ENCODE results near the gene SIGMAR1.

SIGMAR1 gene

DNA sequence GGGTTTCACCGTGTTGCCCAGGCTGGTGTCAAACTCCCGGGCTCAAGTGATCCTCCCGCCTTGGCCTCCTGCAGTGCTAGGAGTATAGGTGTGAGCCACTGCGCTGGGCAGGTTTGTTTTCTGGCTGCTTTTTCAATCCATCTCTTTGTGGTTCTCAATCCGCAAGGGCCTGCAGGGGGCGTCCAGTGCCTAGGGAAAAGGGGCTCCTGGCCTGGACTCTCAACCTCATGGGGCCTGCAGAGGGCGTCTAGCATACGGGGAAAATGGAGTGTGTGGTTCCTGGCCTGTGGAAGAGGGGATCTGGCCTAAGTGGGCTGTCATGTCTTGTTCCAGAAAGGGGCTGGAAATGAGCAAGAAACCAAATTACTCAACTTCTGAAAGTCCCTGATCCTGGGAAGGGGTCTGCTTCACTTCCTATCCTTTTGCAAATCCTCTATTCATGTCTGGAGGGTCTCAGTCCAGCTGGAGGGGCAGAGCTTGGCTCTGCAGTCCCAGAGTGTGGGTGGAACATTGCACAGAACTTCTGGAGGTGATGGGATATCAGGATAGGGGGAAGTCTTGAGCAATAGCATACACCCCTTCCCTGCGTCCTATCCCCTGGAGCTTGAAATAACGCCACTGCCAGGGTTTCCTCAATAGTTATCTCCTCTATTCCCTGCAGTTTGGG is 37.6 kb upstream of the SIGMAR1 start:
- TF ChIP-seq, protein P1, sequence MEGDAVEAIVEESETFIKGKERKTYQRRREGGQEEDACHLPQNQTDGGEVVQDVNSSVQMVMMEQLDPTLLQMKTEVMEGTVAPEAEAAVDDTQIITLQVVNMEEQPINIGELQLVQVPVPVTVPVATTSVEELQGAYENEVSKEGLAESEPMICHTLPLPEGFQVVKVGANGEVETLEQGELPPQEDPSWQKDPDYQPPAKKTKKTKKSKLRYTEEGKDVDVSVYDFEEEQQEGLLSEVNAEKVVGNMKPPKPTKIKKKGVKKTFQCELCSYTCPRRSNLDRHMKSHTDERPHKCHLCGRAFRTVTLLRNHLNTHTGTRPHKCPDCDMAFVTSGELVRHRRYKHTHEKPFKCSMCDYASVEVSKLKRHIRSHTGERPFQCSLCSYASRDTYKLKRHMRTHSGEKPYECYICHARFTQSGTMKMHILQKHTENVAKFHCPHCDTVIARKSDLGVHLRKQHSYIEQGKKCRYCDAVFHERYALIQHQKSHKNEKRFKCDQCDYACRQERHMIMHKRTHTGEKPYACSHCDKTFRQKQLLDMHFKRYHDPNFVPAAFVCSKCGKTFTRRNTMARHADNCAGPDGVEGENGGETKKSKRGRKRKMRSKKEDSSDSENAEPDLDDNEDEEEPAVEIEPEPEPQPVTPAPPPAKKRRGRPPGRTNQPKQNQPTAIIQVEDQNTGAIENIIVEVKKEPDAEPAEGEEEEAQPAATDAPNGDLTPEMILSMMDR (conservative IDR thresholded peaks at IDR 0.05; ENCODE audit: low read depth, low read length) = peak; percentile 94
- no peak overlapping the region for H3K4me3 ChIP-seq (ENCODE audit: low read depth, low read length)
- peak; percentile 83 for DNase-seq (ENCODE audit: low read depth)

DNA sequence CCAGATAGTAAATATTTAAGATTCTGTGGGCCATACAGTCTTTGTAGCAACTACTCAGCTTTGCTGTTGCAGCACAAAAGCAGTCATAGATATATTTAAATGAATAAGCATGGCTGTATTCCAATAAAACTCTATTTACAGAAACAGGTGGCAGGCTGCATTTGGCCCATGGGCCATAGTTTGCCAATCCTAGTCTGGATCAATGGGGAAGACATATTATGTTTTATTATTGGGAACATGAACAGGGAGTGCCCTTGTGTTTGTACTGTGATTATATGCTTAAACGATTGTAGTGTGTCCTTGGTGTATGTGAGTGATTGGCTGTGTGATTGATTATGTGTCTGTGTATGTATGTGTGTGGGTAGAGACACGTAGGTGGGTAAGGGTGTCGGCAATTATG is 36.9 kb upstream of the SIGMAR1 start:
- TF ChIP-seq, protein P1 (conservative IDR thresholded peaks at IDR 0.05; ENCODE audit: low read depth, low read length) = no peak
- DNase-seq (ENCODE audit: low read depth) = no peak
- no peak overlapping the region for H3K4me3 ChIP-seq (ENCODE audit: low read depth, low read length)

DNA sequence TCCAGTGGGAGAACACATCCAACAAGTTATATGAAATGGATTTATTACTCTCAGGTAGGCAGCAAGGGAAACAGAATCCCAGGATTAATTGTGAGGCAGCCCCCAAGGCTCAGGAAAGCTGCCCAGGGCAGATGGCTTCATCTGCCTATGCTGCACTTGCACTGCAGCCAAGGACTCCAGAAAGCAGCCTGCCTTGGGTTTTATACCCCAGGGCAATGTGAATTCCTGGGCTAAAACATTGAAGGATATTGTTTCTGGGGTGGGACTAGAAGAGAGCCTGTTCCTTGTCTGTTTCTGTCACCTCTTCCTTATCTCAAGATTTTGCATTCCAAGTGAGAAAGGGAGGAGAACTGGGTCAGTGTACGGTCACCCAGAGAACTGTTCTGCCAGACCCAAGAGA is 33.7 kb upstream of the SIGMAR1 start:
- H3K4me3 ChIP-seq (ENCODE audit: low read depth, low read length) = no peak overlapping the region
- TF ChIP-seq, protein P1 (conservative IDR thresholded peaks at IDR 0.05; ENCODE audit: low read depth, low read length) = no peak
- DNase-seq (ENCODE audit: low read depth) = no peak

DNA sequence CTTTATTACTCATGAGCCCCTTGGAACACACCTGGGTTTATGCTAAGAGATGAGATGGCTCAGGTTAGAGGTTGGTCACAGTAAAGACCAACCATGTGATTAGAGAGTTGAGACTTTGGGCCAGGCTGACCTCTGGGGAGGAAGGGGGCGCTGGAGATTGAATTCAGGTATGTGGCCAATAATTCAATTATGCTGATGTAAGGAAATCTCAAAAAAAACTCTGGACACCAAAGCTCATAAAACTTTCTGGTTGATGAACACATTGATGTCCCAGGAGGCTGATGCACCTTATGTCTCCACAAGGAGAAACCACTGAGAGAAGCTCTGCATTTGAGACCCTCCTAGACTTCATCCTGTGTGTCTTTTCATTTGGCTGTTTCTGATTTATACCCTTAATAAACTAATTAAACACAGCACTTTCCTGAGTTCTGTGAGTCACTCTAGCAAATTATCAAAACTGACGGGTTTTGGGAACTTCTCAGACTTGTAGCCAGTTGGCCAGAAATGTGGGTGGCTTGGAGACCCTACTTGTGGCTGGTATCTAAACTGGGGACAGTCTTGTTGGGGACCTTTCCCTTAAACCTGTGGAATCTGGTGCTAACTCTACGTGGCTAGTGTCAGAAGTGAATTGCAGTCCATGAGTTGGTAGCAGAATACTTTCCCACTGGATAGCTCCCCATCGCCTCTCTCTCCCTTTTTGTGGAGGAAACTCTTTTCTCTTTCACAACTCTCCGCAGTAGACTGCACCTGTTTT is 32.4 kb upstream of the SIGMAR1 start:
- no peak overlapping the region for H3K4me3 ChIP-seq (ENCODE audit: low read depth, low read length)
- no peak for DNase-seq (ENCODE audit: low read depth)
- TF ChIP-seq, protein P1 (conservative IDR thresholded peaks at IDR 0.05; ENCODE audit: low read depth, low read length) = no peak

DNA sequence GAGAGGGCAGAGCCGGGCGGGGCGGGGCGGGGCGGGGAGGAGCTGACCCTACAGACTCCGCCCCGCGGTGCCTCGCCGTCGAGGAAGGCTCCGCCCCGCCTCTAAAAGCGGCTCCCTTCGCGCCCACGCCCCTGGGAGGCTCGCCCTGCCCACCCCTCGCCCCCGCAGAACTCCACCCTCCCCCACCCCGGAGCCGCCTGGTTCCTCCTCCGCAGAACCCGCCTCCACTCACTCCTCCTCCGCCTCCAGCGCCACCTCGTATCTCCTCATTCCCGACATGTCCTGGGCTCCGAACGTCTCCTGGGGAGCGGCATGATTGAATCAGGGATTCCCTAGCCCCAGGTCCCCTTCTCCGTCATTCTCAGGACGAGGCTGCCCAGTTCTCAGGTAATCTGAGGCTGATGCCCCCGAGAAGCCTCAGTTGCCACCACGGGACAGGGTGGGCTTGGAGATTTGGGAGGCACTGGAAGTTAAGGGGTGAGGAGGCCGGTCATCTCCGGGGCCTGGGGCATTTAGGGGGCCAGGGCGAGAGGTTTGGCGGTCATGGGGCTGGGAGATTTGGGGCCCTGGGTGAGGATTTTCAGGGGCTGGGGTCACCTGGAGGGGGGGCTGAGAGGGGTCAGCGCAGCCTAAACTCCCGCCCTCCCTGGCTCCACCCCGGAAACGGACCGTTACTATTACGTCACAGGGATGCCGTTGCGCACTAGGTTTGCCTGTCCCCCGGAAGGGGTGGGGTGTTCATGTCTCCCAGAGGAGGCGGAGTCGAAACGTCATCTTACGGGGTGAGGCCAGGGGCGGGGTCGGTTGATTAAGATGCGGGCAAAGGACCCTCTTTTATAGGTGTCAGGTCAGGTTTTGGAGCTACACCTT is 28.0 kb upstream of the SIGMAR1 start:
- TF ChIP-seq, protein P1 (conservative IDR thresholded peaks at IDR 0.05; ENCODE audit: low read depth, low read length) = no peak
- H3K4me3 ChIP-seq (ENCODE audit: low read depth, low read length) = peak overlapping the region; percentile 72
- DNase-seq (ENCODE audit: low read depth) = peak; percentile 97

DNA sequence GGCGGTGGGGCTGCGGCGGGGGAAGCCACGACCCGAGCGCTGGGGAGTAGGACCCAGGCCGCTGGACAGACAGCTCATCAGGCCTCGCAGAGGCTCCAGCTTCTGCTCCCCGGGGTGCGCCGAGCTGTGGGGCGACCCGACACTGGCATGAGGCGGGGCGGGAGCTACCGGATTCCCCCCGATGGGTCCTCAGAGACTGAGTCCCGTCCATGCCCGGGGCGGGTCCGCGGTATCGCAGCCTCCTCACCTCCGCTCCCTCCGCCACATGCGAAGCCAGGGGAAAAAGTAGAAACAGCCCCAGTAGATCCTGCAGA is 27.4 kb upstream of the SIGMAR1 start:
- TF ChIP-seq, protein P1 (conservative IDR thresholded peaks at IDR 0.05; ENCODE audit: low read depth, low read length) = no peak
- peak overlapping the region; percentile 72 for H3K4me3 ChIP-seq (ENCODE audit: low read depth, low read length)
- DNase-seq (ENCODE audit: low read depth) = no peak
